ENCODE data around the gene PTPRN2.

PTPRN2 gene

DNA sequence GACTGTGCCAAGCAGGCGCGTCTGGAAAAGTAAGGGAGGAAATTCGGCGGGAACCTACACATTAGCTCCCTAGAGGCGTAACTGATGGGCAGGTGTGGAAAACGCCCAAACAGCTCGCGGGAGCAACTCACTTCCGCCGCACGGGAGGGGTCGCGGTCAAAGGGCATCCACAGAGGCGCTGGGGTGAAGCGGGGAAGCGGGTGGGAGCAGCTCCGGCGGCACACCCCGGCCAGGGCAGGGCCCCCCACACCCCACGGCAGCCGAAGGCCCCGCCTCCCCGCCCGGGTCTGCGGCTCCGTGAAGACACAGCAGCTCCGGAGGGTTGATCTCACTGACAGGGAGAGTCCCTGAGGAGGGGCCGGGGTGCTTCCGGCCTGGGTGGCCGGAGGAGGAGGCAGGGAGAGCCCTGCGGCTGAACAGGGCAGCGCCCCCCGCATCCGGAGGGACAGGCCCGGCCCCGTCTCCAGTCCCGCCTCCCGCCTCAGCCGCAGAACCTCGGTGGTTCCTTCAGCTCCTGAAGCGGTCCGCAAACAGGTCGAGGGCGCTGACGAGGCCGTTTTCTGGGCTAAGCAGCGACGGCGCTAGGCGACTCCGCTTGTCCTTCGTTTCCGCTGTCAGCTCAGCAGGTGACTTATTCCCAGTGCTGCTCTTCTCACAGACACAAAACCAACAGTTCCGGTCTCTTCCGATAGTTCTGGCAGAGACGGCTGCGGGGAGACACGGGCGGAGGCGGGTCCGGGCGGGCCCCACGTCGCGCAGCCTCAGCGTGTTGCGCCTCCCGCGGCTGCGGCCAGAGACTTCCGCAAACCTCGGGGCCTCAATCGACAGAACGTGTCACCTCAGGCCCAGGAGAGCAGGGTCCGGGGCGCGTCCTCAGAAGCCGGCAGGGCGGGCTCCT is 974.7 kb downstream of the PTPRN2 start:
- no peaks in the 10 kb centered on the region for H3K9me3 ChIP-seq (ENCODE audit: control insufficient read depth, low read length)
- H3K4me3 ChIP-seq (ENCODE audit: low read length), result peak overlapping the region; percentile 14
- H3K27me3 ChIP-seq (ENCODE audit: control insufficient read depth, insufficient read depth, low read length), result no peaks in the 10 kb centered on the region
- no peaks in the 10 kb centered on the region for H3K36me3 ChIP-seq (ENCODE audit: control insufficient read depth, insufficient read depth, low read length)
- H3K9ac ChIP-seq (ENCODE audit: low read length), result peak overlapping the region; percentile 22
- H3K4me1 ChIP-seq (ENCODE audit: control insufficient read depth, insufficient read depth, low read length), result no peaks in the 10 kb centered on the region

DNA sequence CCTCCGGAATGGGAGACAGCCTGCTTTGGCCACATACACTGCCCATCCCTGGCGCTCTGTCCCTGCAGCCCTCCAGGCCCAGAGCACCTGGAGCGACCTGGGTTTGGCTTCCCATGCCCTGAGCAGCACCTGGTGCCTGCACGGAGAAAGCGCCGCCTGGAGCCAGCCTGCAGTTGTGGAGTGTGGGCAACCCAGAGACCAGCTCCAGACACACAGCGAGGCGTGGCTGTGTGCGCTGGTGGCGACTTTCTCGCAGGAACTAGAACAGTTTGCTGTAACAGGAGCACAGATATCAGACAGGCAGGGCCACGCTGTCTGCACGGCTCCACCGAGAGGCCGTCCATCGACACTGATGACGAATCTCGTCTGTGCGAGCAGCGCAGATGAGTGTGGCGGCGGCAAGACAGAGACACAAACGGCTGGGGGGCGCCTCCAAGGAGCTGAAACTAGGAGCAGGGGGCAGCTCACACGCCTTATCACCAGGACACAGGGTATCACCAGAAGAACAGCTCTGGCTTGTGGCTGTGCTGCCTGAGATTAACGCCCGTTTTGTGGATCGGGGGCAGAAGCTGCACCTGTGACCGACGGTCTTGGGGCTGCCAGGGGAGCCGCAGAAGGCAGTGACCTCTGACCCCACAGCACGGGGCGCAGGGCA is 975.5 kb downstream of the PTPRN2 start:
- H3K4me1 ChIP-seq (ENCODE audit: control insufficient read depth, insufficient read depth, low read length), result no peaks in the 10 kb centered on the region
- no peak overlapping the region for H3K9ac ChIP-seq (ENCODE audit: low read length)
- no peaks in the 10 kb centered on the region for H3K27me3 ChIP-seq (ENCODE audit: control insufficient read depth, insufficient read depth, low read length)
- H3K4me3 ChIP-seq (ENCODE audit: low read length), result no peak overlapping the region
- H3K36me3 ChIP-seq (ENCODE audit: control insufficient read depth, insufficient read depth, low read length), result no peaks in the 10 kb centered on the region
- no peaks in the 10 kb centered on the region for H3K9me3 ChIP-seq (ENCODE audit: control insufficient read depth, low read length)

DNA sequence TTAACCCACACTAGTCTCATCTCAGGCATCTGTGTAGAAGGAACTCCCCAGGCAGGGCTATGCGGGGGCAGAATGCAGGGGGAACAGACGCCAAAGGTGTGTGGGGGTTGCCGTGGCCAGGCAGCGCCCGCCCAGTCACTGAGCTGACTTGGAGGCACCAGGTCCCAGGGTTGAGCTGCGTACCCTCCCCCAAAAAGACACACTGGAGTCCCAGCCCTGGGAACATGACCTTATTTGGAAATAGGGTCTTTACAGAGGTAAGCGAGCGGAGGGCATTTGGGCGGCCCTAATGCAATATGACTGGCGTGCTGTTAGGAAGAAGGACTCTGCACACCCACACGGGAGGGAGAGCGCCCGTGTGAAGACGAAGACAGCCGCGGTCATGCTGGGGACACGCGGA is 976.3 kb downstream of the PTPRN2 start:
- no peak overlapping the region for H3K4me3 ChIP-seq (ENCODE audit: low read length)
- H3K27me3 ChIP-seq (ENCODE audit: control insufficient read depth, insufficient read depth, low read length), result no peaks in the 10 kb centered on the region
- no peak overlapping the region for H3K9ac ChIP-seq (ENCODE audit: low read length)
- H3K9me3 ChIP-seq (ENCODE audit: control insufficient read depth, low read length), result no peaks in the 10 kb centered on the region
- H3K4me1 ChIP-seq (ENCODE audit: control insufficient read depth, insufficient read depth, low read length), result no peaks in the 10 kb centered on the region
- no peaks in the 10 kb centered on the region for H3K36me3 ChIP-seq (ENCODE audit: control insufficient read depth, insufficient read depth, low read length)

DNA sequence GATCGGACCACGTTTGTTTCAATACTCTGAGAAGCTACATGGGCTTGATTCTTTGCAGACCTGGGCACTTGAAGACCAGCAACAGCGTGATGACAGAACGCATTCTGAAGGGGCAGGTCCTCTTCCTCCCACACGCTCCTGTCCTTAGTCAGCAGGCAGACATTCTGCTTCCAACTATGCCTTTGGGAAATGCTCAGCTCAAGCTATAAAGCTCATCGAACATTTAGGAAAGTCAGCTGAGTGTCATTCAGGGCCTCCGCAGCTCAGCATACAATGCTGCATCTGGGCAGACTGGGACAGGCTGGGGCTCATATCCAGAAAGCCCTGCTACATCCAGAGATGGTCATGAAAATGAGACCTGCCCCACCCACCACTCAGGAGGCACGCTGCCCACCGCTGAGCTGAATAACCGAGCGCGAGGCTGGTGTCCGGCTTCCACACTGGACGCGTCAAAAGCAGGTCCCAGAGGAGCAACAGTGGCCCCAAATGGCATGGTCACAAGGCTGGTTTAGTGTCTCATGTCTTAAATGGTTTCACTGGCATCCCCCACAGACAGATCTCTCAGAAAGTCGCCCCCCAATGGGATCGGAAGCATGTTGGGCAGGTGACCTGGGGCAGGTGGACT is 976.8 kb downstream of the PTPRN2 start:
- H3K36me3 ChIP-seq (ENCODE audit: control insufficient read depth, insufficient read depth, low read length), result no peaks in the 10 kb centered on the region
- H3K4me1 ChIP-seq (ENCODE audit: control insufficient read depth, insufficient read depth, low read length), result no peaks in the 10 kb centered on the region
- H3K9ac ChIP-seq (ENCODE audit: low read length), result no peak overlapping the region
- no peaks in the 10 kb centered on the region for H3K27me3 ChIP-seq (ENCODE audit: control insufficient read depth, insufficient read depth, low read length)
- H3K9me3 ChIP-seq (ENCODE audit: control insufficient read depth, low read length), result no peaks in the 10 kb centered on the region
- no peak overlapping the region for H3K4me3 ChIP-seq (ENCODE audit: low read length)

DNA sequence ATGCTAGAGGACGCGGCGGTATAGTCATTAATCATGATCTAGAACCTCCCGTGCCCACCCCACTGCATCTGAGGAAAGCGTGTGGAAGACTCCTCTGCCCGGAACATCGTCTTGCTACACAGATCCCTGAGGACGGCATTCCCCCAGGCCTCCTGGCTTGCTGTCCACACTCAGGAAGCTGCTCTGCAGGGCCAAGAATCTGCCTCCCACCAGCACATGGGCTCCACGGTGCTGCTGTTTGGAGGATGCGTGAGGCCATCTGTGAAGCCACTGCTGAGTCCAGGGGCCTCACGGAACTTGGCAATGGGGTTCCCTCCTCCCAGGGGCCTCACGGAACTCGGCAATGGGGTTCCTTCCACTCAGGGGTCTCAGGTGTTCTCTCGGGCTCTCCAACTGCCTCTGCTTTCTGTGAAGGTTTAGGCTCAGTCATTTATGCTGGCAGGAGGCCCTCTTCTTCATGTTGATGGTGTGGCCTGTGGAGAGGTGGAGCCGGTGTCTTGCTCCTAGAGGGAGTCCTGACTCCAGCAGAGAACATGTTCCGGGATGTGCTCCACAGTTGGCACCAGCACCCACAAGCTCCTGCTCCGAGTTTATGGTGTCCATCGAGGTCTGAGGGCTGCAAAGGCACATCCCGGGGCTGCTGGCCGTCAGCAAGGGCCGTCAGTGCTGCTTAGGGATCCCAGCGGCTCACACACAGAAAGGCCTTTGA is 977.5 kb downstream of the PTPRN2 start:
- no peaks in the 10 kb centered on the region for H3K4me1 ChIP-seq (ENCODE audit: control insufficient read depth, insufficient read depth, low read length)
- H3K36me3 ChIP-seq (ENCODE audit: control insufficient read depth, insufficient read depth, low read length), result no peaks in the 10 kb centered on the region
- H3K4me3 ChIP-seq (ENCODE audit: low read length), result no peak overlapping the region
- H3K27me3 ChIP-seq (ENCODE audit: control insufficient read depth, insufficient read depth, low read length), result no peaks in the 10 kb centered on the region
- H3K9me3 ChIP-seq (ENCODE audit: control insufficient read depth, low read length), result no peaks in the 10 kb centered on the region
- H3K9ac ChIP-seq (ENCODE audit: low read length), result no peak overlapping the region

DNA sequence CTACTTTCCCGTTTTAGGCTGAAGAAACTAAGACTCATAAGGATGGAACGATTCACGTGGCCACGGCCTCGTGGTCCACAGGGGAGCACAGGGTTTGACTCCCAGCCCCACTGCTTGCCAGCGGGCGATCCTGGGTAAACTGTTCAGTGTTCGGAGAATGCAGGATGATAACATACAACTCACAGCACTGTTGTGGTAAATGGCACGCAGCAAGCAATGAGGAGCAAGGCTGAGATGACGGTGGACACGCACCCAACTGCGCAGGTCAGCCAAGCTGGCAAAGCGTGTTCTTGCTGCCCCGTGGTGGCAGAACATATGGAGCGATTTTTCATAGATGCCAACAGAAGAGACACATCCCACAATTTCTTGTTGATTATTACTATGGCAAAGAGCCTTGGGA is 978.1 kb downstream of the PTPRN2 start:
- Histone ChIP-seq H3K4me3 (ENCODE audit: low read length) (no peak overlapping the region), H3K4me1 (ENCODE audit: control insufficient read depth, insufficient read depth, low read length) (no peaks in the 10 kb centered on the region), H3K9ac (ENCODE audit: low read length) (no peak overlapping the region), H3K36me3 (ENCODE audit: control insufficient read depth, insufficient read depth, low read length) (no peaks in the 10 kb centered on the region), H3K9me3 (ENCODE audit: control insufficient read depth, low read length) (no peaks in the 10 kb centered on the region), H3K27me3 (ENCODE audit: control insufficient read depth, insufficient read depth, low read length) (no peaks in the 10 kb centered on the region)

DNA sequence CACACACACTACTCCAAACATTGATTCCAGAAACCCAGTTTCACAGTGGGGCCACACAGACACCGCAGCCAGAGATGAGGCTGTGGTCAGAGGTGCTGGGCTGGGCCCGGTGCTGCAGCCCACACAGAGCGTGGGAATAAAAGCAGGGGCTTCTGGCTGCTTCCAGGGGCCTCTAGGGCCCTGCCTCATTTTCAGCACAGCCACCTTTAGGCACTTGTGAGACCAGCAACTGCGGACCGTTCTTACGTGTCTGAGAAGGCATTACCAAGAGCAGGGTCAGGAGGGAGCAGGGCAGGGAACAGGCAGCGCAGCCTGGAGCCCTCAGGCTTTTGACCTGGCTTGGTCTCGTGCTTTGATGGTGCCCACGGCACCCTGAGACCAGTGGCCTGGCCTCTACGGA is 980.4 kb downstream of the PTPRN2 start:
- Histone ChIP-seq H3K36me3 (ENCODE audit: control insufficient read depth, insufficient read depth, low read length) (no peaks in the 10 kb centered on the region), H3K9ac (ENCODE audit: low read length) (no peak overlapping the region), H3K27me3 (ENCODE audit: control insufficient read depth, insufficient read depth, low read length) (no peaks in the 10 kb centered on the region), H3K4me3 (ENCODE audit: low read length) (no peak overlapping the region), H3K4me1 (ENCODE audit: control insufficient read depth, insufficient read depth, low read length) (no peaks in the 10 kb centered on the region), H3K9me3 (ENCODE audit: control insufficient read depth, low read length) (no peaks in the 10 kb centered on the region)

DNA sequence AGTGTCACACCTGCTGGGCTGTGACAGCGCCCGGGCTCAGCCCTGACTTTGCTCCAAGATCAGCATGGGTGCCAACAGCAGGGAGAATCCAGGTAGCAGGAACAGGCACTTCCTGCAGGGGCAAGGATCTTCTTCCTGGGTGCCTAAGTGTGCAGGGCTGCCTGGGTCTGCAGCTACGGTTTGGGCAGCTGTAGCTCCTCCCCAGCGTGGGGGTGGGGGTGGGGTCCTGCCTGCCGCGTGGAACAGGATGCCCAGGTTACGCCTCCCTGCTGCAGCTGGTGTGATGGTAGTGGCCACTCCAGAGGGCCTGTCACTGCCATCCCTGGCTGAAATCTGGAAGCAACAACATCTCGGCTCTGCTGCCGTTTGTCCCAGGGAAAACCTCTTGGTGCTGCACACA is 981.5 kb downstream of the PTPRN2 start:
- Histone ChIP-seq H3K9me3 (ENCODE audit: control insufficient read depth, low read length) (no peaks in the 10 kb centered on the region), H3K4me3 (ENCODE audit: low read length) (no peak overlapping the region), H3K9ac (ENCODE audit: low read length) (no peak overlapping the region), H3K27me3 (ENCODE audit: control insufficient read depth, insufficient read depth, low read length) (no peaks in the 10 kb centered on the region), H3K4me1 (ENCODE audit: control insufficient read depth, insufficient read depth, low read length) (no peaks in the 10 kb centered on the region), H3K36me3 (ENCODE audit: control insufficient read depth, insufficient read depth, low read length) (no peaks in the 10 kb centered on the region)

DNA sequence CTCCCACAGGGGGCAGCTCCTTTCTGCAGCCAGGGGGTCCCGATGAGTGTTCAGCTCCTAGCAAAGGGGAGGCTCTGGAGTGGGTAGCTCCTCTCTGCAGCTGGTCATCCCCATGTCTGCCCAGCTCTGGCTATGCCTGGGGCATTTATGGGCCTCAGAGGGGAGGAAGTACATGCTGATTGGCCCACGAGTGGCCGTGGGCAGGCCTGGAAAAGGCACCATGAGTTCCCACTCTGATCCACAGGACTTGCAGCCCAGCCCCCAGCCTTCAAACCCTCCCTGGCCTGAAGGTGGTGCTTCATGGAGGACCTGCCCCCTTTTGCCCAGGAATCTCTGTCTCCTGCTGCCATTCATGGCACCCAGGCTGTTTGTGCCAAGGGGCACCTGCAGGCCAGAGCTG is 982.0 kb downstream of the PTPRN2 start:
- H3K27me3 ChIP-seq (ENCODE audit: control insufficient read depth, insufficient read depth, low read length), result no peaks in the 10 kb centered on the region
- H3K9ac ChIP-seq (ENCODE audit: low read length), result no peak overlapping the region
- H3K36me3 ChIP-seq (ENCODE audit: control insufficient read depth, insufficient read depth, low read length), result no peaks in the 10 kb centered on the region
- no peaks in the 10 kb centered on the region for H3K9me3 ChIP-seq (ENCODE audit: control insufficient read depth, low read length)
- no peaks in the 10 kb centered on the region for H3K4me1 ChIP-seq (ENCODE audit: control insufficient read depth, insufficient read depth, low read length)
- no peak overlapping the region for H3K4me3 ChIP-seq (ENCODE audit: low read length)

DNA sequence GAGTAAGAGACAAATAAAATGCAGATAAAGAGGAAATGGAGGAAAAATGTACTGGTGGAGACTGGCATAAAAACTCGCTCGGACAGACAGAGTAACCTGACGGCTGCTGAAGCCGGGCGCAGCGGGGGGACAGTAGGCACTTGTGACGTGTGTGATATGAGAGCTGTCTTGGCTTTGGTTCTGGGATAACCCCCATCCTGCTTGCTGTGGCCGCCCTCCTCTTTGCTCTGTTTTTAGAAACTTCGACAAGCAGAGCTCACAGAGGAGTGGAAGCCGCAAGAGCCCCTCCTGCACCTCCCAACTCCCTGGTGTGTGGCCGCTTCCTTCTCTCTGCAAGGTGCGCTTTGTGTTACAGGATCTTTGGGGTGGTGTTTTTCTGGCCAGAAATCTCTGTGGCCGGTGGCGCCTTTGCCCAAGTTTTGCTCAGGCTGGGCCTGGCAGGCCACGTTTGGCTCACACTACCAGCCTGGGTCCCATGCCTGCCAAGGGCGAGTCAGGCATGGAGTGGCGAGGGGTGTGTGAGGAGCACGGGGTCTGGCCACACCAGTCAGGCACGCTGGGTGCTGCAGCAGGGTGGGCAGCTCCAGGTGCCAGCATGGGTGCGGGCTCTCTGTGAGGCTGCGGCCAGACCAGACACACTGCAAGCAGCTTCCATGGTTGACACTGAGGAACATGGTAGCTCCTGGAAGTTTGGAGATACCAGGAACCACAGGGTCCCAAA is 982.8 kb downstream of the PTPRN2 start:
- Histone ChIP-seq H3K36me3 (ENCODE audit: control insufficient read depth, insufficient read depth, low read length) (no peaks in the 10 kb centered on the region), H3K9ac (ENCODE audit: low read length) (no peak overlapping the region), H3K9me3 (ENCODE audit: control insufficient read depth, low read length) (no peaks in the 10 kb centered on the region), H3K4me3 (ENCODE audit: low read length) (no peak overlapping the region), H3K4me1 (ENCODE audit: control insufficient read depth, insufficient read depth, low read length) (no peaks in the 10 kb centered on the region), H3K27me3 (ENCODE audit: control insufficient read depth, insufficient read depth, low read length) (no peaks in the 10 kb centered on the region)

DNA sequence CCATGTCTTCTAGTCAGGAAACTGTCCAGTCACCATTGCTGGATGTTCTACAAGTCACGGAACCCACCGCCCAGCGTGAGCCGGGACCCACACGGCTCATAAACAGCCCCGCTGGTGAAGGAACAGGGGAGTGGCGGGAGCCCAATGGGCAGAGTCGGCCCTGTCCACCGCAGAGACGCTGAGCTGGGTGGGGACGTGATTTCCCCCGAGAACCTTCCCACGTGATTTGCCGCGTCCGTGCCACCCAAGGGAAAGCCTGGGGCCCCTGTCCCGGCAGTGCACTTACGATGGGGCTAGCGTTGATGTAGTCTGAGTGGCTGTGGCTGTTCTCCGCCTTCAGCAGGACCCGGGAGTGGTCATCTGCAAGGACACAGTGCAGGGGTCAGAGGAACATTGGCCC is 983.9 kb downstream of the PTPRN2 start:
- Histone ChIP-seq H3K4me3 (ENCODE audit: low read length) (no peak overlapping the region), H3K4me1 (ENCODE audit: control insufficient read depth, insufficient read depth, low read length) (no peaks in the 10 kb centered on the region), H3K9me3 (ENCODE audit: control insufficient read depth, low read length) (no peaks in the 10 kb centered on the region), H3K27me3 (ENCODE audit: control insufficient read depth, insufficient read depth, low read length) (no peaks in the 10 kb centered on the region), H3K9ac (ENCODE audit: low read length) (no peak overlapping the region), H3K36me3 (ENCODE audit: control insufficient read depth, insufficient read depth, low read length) (no peaks in the 10 kb centered on the region)

Measured in mucosa of stomach (tissue), 1 donor.